Fibroblast of skin of left biceps (primary cell): Measurements from ENCODE around the gene EXOC2.

Experiments used
- DNase-seq, 2 experiments: peaks; one replicate each; pipeline ENCODE4 v3.0.0-alpha.2; 2013; ENCODE audit warnings: low read depth in 2 of 2

Gene EXOC2

GRCh38 chr6:499617-500016, 193.3 kb downstream of the EXOC2 start:
- no peak for DNase-seq

GRCh38 chr6:498795-499231, 194.1 kb downstream of the EXOC2 start:
- DNase-seq: no peak

- no peak for DNase-seq
These were observed 195.7 kb downstream of the EXOC2 start for GRCh38 chr6:497258-497657.

- no peak for DNase-seq
These were observed 196.3 kb downstream of the EXOC2 start for GRCh38 chr6:496649-497048.

GRCh38 chr6:494394-494793, 198.5 kb downstream of the EXOC2 start:
- no peak for DNase-seq

GRCh38 chr6:493840-494239, 199.1 kb downstream of the EXOC2 start:
- no peak for DNase-seq

GRCh38 chr6:492816-493414, 200.0 kb downstream of the EXOC2 start:
- DNase-seq: no peak

GRCh38 chr6:492178-492577, 200.8 kb downstream of the EXOC2 start:
- no peak for DNase-seq

- DNase-seq: no peak
These were observed 201.7 kb downstream of the EXOC2 start for GRCh38 chr6:491233-491632.

GRCh38 chr6:490251-491037, 202.5 kb downstream of the EXOC2 start:
- no peak for DNase-seq

- no peak for DNase-seq
These were observed 203.2 kb downstream of the EXOC2 start for GRCh38 chr6:489762-490161.

GRCh38 chr6:489001-489400, 203.9 kb downstream of the EXOC2 start:
- DNase-seq: no peak

- DNase-seq: no peak
These were observed 205.0 kb downstream of the EXOC2 start for GRCh38 chr6:487956-488355.

- no peak for DNase-seq
These were observed 207.2 kb downstream of the EXOC2 start for GRCh38 chr6:485655-486170.

GRCh38 chr6:484746-485145, 208.2 kb downstream of the EXOC2 start:
- DNase-seq: no peak

GRCh38 chr6:484086-484745, 208.7 kb downstream of the EXOC2 start:
- DNase-seq: no peak

- no peak for DNase-seq
These were observed 217.6 kb downstream of the EXOC2 start for GRCh38 chr6:475314-475713.

GRCh38 chr6:474453-475185, 218.3 kb downstream of the EXOC2 start:
- no peak for DNase-seq

GRCh38 chr6:473768-474452, 219.0 kb downstream of the EXOC2 start:
- DNase-seq: no peak

GRCh38 chr6:473356-473755, 219.6 kb downstream of the EXOC2 start:
- no peak for DNase-seq

GRCh38 chr6:470901-471448, 222.0 kb downstream of the EXOC2 start:
- DNase-seq: no peak
